ENCODE results near the gene LGR6.

GRCh38 chr1:202153284-202153683 lies 40.3 kb upstream of the LGR6 start:
- TF ChIP-seq SMC3 (IDR thresholded peaks at IDR 0.05; ENCODE audit: low read depth, low read length) (no peak), RAD21 (IDR thresholded peaks at IDR 0.05; ENCODE audit: low read length) (no peak), POLR2A (IDR thresholded peaks at IDR 0.05; ENCODE audit: low read depth, low read length) (no peak), MAFK (IDR thresholded peaks at IDR 0.05; ENCODE audit: low read depth, low read length) (no peak), RCOR1 (IDR thresholded peaks at IDR 0.05; ENCODE audit: insufficient replicate concordance, low read length) (no peak), BHLHE40 (IDR thresholded peaks at IDR 0.05; ENCODE audit: low read depth, low read length) (no peak), MXI1 (IDR thresholded peaks at IDR 0.05; ENCODE audit: borderline replicate concordance, low read depth, low read length) (no peak), USF2 (IDR thresholded peaks at IDR 0.05; ENCODE audit: low read depth, low read length) (no peak), CEBPB (IDR thresholded peaks at IDR 0.05; ENCODE audit: low read depth, low read length) (no peak), RFX5 (IDR thresholded peaks at IDR 0.05; ENCODE audit: low read depth, low read length) (no peak)
- TF ChIP-seq, protein P1, sequence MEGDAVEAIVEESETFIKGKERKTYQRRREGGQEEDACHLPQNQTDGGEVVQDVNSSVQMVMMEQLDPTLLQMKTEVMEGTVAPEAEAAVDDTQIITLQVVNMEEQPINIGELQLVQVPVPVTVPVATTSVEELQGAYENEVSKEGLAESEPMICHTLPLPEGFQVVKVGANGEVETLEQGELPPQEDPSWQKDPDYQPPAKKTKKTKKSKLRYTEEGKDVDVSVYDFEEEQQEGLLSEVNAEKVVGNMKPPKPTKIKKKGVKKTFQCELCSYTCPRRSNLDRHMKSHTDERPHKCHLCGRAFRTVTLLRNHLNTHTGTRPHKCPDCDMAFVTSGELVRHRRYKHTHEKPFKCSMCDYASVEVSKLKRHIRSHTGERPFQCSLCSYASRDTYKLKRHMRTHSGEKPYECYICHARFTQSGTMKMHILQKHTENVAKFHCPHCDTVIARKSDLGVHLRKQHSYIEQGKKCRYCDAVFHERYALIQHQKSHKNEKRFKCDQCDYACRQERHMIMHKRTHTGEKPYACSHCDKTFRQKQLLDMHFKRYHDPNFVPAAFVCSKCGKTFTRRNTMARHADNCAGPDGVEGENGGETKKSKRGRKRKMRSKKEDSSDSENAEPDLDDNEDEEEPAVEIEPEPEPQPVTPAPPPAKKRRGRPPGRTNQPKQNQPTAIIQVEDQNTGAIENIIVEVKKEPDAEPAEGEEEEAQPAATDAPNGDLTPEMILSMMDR (conservative IDR thresholded peaks at IDR 0.05; ENCODE audit: low read depth, low read length): no peak
- TF ChIP-seq, protein P2, sequence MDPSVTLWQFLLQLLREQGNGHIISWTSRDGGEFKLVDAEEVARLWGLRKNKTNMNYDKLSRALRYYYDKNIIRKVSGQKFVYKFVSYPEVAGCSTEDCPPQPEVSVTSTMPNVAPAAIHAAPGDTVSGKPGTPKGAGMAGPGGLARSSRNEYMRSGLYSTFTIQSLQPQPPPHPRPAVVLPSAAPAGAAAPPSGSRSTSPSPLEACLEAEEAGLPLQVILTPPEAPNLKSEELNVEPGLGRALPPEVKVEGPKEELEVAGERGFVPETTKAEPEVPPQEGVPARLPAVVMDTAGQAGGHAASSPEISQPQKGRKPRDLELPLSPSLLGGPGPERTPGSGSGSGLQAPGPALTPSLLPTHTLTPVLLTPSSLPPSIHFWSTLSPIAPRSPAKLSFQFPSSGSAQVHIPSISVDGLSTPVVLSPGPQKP (IDR thresholded peaks at IDR 0.05; ENCODE audit: borderline replicate concordance, low read depth, low read length): no peak
